Bronchial epithelial cell (primary cell): ENCODE results near the gene TTL. TPM values are rescaled to one million over a fixed set of nuclear protein-coding genes. Genes with fewer than 3 reads are reported as not detected.

ENCODE experiments used
- DNase-seq: peaks from one replicate; pipeline ENCODE4 v3.0.0-alpha.2; 2010; ENCODE audit warnings: low read depth
- FAIRE-seq: peaks from 2 replicates; lab custom pipeline; 2011; peaks lifted over from hg19 to GRCh38; lab: Jason Lieb, UNC
- H3K27me3 ChIP-seq: 2 replicates; pipeline ENCODE4 v1.5.1; 2011; ENCODE audit warnings: low read length; ENCODE audit not compliant: control insufficient read depth, insufficient read depth
- H3K36me3 ChIP-seq: 2 replicates; pipeline ENCODE4 v1.5.1; 2011; ENCODE audit warnings: low read length; ENCODE audit not compliant: control insufficient read depth, insufficient read depth
- H3K4me3 ChIP-seq: 2 replicates; pipeline ENCODE4 v1.5.1; 2011; ENCODE audit warnings: mild to moderate bottlenecking, low read depth, low read length, control low read depth
- total RNA-seq: library from RNA; depleted of rRNA; stranded (reverse); fragments of >200 nt; gene quantifications from 2 replicates; pipeline ENCODE4 v1.2.1, GENCODE V29; 2014
- TF ChIP-seq, protein P1 (sequence below): IDR thresholded peaks from 2 replicates; pipeline ENCODE4 v1.5.1; 2011; ENCODE audit warnings: mild to moderate bottlenecking, moderate library complexity, low read length, control low read depth, inconsistent platforms; ENCODE audit not compliant: insufficient read depth, severe bottlenecking

Gene TTL
- total RNA-seq, 1 donor from 2014 or later: 26.6 TPM

DNA sequence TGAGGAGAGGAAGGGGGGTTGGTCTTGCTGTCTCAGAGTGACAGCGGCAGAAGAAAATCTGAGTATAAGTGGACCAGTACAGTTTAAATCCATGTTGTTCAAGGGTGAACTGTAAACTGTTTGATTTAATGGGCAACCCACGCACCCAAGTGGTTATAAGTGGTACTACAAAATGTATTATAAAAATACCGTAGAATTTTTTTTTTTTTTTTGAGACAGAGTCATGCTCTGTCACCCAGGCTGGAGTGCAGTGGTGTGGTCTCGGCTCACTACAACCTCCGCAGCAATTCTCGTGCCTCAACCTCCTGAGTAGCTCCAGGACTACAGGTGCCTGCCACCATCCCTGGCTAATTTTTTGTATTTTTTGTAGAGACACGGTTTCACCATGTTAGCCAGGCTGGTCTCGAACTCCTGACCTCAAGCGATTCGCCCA is 100.4 kb downstream of the TTL start:
- no peak overlapping the region for H3K4me3 ChIP-seq
- TF ChIP-seq, protein P1, sequence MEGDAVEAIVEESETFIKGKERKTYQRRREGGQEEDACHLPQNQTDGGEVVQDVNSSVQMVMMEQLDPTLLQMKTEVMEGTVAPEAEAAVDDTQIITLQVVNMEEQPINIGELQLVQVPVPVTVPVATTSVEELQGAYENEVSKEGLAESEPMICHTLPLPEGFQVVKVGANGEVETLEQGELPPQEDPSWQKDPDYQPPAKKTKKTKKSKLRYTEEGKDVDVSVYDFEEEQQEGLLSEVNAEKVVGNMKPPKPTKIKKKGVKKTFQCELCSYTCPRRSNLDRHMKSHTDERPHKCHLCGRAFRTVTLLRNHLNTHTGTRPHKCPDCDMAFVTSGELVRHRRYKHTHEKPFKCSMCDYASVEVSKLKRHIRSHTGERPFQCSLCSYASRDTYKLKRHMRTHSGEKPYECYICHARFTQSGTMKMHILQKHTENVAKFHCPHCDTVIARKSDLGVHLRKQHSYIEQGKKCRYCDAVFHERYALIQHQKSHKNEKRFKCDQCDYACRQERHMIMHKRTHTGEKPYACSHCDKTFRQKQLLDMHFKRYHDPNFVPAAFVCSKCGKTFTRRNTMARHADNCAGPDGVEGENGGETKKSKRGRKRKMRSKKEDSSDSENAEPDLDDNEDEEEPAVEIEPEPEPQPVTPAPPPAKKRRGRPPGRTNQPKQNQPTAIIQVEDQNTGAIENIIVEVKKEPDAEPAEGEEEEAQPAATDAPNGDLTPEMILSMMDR: peak; percentile 30
- peaks cover 2% of the 10 kb centered on the region for H3K36me3 ChIP-seq
- DNase-seq: peak; percentile 66
- H3K27me3 ChIP-seq: no peaks in the 10 kb centered on the region
- FAIRE-seq: no peak

DNA sequence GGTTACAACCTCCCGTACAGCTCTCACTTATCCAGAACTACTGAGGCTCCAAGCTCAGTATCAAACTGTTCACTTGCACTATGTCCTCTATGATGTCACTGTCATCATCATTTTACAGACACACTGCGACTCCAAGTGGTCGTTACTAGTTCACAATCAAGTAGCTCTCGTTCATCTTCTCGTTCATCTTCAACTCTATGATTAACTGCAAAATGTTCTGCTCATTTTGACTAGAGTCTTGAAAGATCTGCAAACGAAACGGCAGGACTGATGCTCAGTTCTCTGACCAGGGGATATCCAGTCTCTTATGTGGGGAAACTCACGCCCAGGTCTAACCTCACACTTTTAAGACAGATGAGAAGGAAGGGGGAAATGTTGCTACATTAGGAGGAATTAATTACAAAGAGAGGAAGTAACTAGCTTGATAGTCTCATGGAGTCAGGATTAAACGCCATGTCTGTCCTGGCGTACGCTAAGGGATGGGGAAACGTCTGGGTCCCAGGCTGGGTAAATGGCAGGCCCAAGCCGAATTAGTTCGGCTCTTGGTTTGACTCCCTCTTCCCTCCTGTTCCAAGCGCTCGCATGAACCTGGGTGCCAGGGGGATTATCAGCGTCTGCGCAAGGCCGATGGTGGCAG is 101.7 kb downstream of the TTL start:
- no peak for FAIRE-seq
- TF ChIP-seq, protein P1: no peak
- DNase-seq: peak; percentile 9

DNA sequence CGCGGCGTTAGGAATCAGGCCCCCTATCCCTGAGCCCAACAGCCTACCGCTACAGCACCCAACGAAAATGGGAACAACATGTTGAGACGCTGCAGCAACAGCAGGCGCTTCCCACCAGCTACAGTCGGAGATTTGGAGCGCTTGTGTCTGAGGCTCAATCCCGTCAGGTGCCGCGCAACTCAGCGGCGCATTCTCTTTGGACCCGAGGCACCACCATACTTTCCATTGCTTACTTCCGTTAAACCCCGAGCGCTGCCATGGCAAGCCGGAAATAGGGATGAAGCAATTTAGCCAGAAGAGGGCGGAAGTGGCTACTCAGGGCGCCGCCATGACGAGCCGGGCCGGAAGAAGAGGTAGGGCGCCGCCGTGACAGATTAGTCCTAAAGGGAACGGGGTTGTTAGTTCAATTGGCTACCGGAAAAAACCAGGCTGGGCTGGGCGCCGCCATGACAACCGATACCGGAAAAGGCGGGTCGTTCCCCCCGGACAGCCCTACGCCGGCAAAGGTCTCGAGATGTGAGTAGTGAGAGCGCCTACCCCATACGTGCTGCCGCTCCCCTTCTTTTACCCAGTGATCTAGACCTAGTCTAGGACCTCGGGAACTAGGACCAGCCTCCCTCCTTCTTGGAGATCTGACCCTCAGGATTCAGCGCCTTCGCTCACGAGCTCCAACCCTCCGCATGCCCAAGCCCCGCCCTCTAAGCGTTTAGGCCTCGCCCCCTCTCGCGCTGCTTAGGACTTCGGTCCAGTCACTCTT is 102.4 kb downstream of the TTL start, which contains the start of gene CHCHD5:
Gene CHCHD5, plus strand, starts transcription at position 476 of the 757 bp plus-strand sequence. Its CDS starts 39 bp downstream, at position 515.
- H3K4me3 ChIP-seq: peak within 1 kb of the TSS; percentile 67
- FAIRE-seq (no peak), DNase-seq (peak; percentile 91)
- H3K27me3 ChIP-seq: no peaks in the 10 kb centered on the region
- H3K36me3 ChIP-seq: peaks cover 3% of the 10 kb centered on the region
- TF ChIP-seq, protein P1: peak; percentile 8

More for the DNA sequence above, 101.7 kb downstream of the TTL start:
- peaks cover 3% of the 10 kb centered on the region for H3K36me3 ChIP-seq
- H3K4me3 ChIP-seq: peak overlapping the region; percentile 67
- no peaks in the 10 kb centered on the region for H3K27me3 ChIP-seq

- DNase-seq (no peak), FAIRE-seq (no peak)
- Histone ChIP-seq H3K36me3 (peaks cover 3% of the 10 kb centered on the region), H3K4me3 (peak overlapping the region; percentile 67), H3K27me3 (no peaks in the 10 kb centered on the region)
- TF ChIP-seq, protein P1: no peak
These were observed 102.9 kb downstream of the TTL start for GRCh38 chr2:112584891-112585250.

DNA sequence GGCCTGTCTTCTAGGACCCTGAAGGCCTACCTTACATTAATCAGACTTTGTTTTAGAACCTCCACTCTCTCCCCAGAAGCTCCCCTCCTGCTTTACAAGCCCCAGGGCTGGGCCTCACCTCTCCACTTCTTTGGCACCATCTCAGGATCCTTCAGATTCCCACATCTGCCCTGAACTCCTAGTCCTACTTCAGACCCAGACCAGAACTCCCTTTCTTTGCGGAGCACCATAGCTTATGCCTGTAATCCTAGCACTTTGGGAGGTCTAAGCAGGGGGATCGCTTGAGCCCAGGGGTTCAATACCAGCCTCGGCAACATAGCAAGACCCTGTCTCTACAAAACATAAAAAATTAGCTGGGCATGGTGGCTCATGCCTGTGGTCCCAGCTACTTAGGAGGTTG is 103.4 kb downstream of the TTL start:
- H3K36me3 ChIP-seq: peaks cover 3% of the 10 kb centered on the region
- H3K4me3 ChIP-seq: no peak overlapping the region
- no peaks in the 10 kb centered on the region for H3K27me3 ChIP-seq
- DNase-seq (no peak), FAIRE-seq (no peak)
- TF ChIP-seq, protein P1: no peak
